Vagina (tissue), 2 donors: ENCODE measurements around the gene SCAPER.

Source experiments
- POLR2AphosphoS5 ChIP-seq, 2 donors: sonication (generic); formaldehyde crosslinking; IDR thresholded peaks; one replicate each; pipeline ENCODE4 v1.9.0; 2017; ENCODE audit warnings: antibody characterized with exemption in 2 of 2, mild to moderate bottlenecking in 2 of 2, low read depth in 1 of 2; ENCODE audit not compliant: insufficient read depth in 1 of 2
- TF ChIP-seq, protein P1 (sequence below), 3 experiments: fragments of 450-650 bp in 2 of 3; fragments of 200-600 bp in 1 of 3; sonication (generic) in 1 of 3; IDR thresholded peaks; one replicate each; pipeline ENCODE4 v1.5.1; 2017 to 2019; ENCODE audit warnings: antibody characterized with exemption in 3 of 3, mild to moderate bottlenecking in 2 of 3, moderate library complexity in 2 of 3

GRCh38 chr15:76502678-76503077 is 402.5 kb downstream of the SCAPER start:
- no peak for TF ChIP-seq POLR2AphosphoS5 (IDR thresholded peaks at IDR 0.05; ENCODE audit: insufficient read depth in 1 of 2, low read depth in 1 of 2)
- TF ChIP-seq, protein P1, sequence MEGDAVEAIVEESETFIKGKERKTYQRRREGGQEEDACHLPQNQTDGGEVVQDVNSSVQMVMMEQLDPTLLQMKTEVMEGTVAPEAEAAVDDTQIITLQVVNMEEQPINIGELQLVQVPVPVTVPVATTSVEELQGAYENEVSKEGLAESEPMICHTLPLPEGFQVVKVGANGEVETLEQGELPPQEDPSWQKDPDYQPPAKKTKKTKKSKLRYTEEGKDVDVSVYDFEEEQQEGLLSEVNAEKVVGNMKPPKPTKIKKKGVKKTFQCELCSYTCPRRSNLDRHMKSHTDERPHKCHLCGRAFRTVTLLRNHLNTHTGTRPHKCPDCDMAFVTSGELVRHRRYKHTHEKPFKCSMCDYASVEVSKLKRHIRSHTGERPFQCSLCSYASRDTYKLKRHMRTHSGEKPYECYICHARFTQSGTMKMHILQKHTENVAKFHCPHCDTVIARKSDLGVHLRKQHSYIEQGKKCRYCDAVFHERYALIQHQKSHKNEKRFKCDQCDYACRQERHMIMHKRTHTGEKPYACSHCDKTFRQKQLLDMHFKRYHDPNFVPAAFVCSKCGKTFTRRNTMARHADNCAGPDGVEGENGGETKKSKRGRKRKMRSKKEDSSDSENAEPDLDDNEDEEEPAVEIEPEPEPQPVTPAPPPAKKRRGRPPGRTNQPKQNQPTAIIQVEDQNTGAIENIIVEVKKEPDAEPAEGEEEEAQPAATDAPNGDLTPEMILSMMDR (IDR thresholded peaks at IDR 0.05) = no peak
